CD14-positive monocyte (primary cell): Measurements from ENCODE around the gene NUMB. TPM values are rescaled to one million over a fixed set of nuclear protein-coding genes. Genes with fewer than 3 reads are reported as not detected.
A peak's percentile ranks its signal among the peaks of the same experiment; 100 is the strongest.

Experiments used
- DNase-seq, 3 donors: peaks; one replicate each; pipeline ENCODE4 v3.0.0-alpha.2; 2011 to 2022
- H2AFZ ChIP-seq: 2 replicates; pipeline ENCODE4 v1.6.0; 2012; ENCODE audit warnings: mild to moderate bottlenecking, low read depth, low read length, inconsistent platforms; ENCODE audit not compliant: insufficient read depth, poor library complexity, severe bottlenecking
- H3K27ac ChIP-seq, 2 donors: 1 replicate in 1 of 2; 2 replicates in 1 of 2; pipeline ENCODE4 v1.5.1; 2012 to 2013; ENCODE audit warnings: low read length in 2 of 2, control low read depth in 1 of 2, inconsistent platforms in 1 of 2, low read depth in 1 of 2, mild to moderate bottlenecking in 1 of 2
- H3K27me3 ChIP-seq, 2 donors: one replicate each; pipeline versions ENCODE4 v1.6.0 to v1.6.1; 2011 to 2013; ENCODE audit warnings: low read length in 2 of 2; ENCODE audit not compliant: control insufficient read depth in 2 of 2, insufficient read depth in 2 of 2
- H3K36me3 ChIP-seq, 2 donors: replicated peaks in 1 of 2; 1 replicate in 1 of 2; 2 replicates in 1 of 2; pipeline versions ENCODE4 v1.5.1 to v1.6.1; 2012 to 2013; ENCODE audit warnings: low read length in 2 of 2, control low read depth in 1 of 2, inconsistent platforms in 1 of 2, mild to moderate bottlenecking in 1 of 2; ENCODE audit not compliant: insufficient read depth in 2 of 2, control insufficient read depth in 1 of 2
- H3K4me1 ChIP-seq, 2 donors: 1 replicate in 1 of 2; 2 replicates in 1 of 2; pipeline versions ENCODE4 v1.5.1 to v1.6.1; 2012 to 2013; ENCODE audit warnings: low read length in 2 of 2, control low read depth in 1 of 2, inconsistent platforms in 1 of 2, mild to moderate bottlenecking in 1 of 2, moderate library complexity in 1 of 2; ENCODE audit not compliant: insufficient read depth in 2 of 2, control insufficient read depth in 1 of 2
- H3K4me2 ChIP-seq: replicated peaks from 2 replicates; pipeline ENCODE3; 2012; ENCODE audit warnings: low read length, moderate library complexity, mild to moderate bottlenecking; ENCODE audit not compliant: poor library complexity, severe bottlenecking; ENCODE audit errors: extremely low read depth
- H3K4me3 ChIP-seq, 3 experiments: fragments of 200-600 bp in 1 of 3; sonication (generic) in 1 of 3; replicated peaks in 1 of 3; 1 replicate in 2 of 3; 2 replicates in 1 of 3; pipeline ENCODE4 v1.5.1; 2011 to 2013; ENCODE audit warnings: low read length in 3 of 3, mild to moderate bottlenecking in 3 of 3, control low read depth in 2 of 3, low read depth in 2 of 3, inconsistent platforms in 1 of 3, moderate library complexity in 1 of 3
- H3K79me2 ChIP-seq: 2 replicates; pipeline ENCODE4 v1.6.0; 2012; ENCODE audit warnings: mild to moderate bottlenecking, control low read depth, inconsistent platforms, low read length, moderate library complexity; ENCODE audit not compliant: insufficient read depth
- H3K9ac ChIP-seq: 2 replicates; pipeline ENCODE4 v1.6.0; 2017; ENCODE audit warnings: low read length, mild to moderate bottlenecking; ENCODE audit not compliant: insufficient read depth, poor library complexity, severe bottlenecking
- H3K9me3 ChIP-seq, 2 donors: replicated peaks in 1 of 2; 1 replicate in 1 of 2; 2 replicates in 1 of 2; pipeline versions ENCODE4 v1.5.1 to v1.6.1; 2012 to 2013; ENCODE audit warnings: low read length in 2 of 2, control low read depth in 1 of 2; ENCODE audit not compliant: control insufficient read depth in 1 of 2, insufficient read depth in 1 of 2
- H4K20me1 ChIP-seq: 2 replicates; pipeline ENCODE4 v1.6.0; 2012; ENCODE audit warnings: mild to moderate bottlenecking, low read length, control low read depth, moderate library complexity; ENCODE audit not compliant: insufficient read depth
- H3K27ac Mint-ChIP-seq, 7 donors: one replicate each; pipeline ENCODE4 v1.8.0; 2020; ENCODE audit warnings: mild to moderate bottlenecking in 7 of 7, mixed read lengths in 7 of 7, moderate library complexity in 6 of 7, inconsistent platforms in 2 of 7
- H3K27me3 Mint-ChIP-seq, 3 donors: one replicate each; pipeline ENCODE4 v1.8.0; 2021 to 2022; ENCODE audit warnings: low read depth in 3 of 3, mild to moderate bottlenecking in 3 of 3, mixed read lengths in 3 of 3, moderate library complexity in 3 of 3, inconsistent platforms in 1 of 3
- H3K36me3 Mint-ChIP-seq, 2 donors: one replicate each; pipeline ENCODE4 v1.8.0; 2020; ENCODE audit warnings: mixed read lengths in 2 of 2, inconsistent platforms in 1 of 2, mild to moderate bottlenecking in 1 of 2
- H3K4me1 Mint-ChIP-seq: one replicate; pipeline ENCODE4 v1.8.0; 2020; ENCODE audit warnings: mild to moderate bottlenecking, mixed read lengths
- H3K4me3 Mint-ChIP-seq, 2 donors: one replicate each; pipeline ENCODE4 v1.8.0; 2020; ENCODE audit warnings: mild to moderate bottlenecking in 2 of 2, mixed read lengths in 2 of 2, moderate library complexity in 1 of 2
- H3K9me3 Mint-ChIP-seq, 7 donors: one replicate each; pipeline ENCODE4 v1.8.0; 2020 to 2022; ENCODE audit warnings: mixed read lengths in 7 of 7, mild to moderate bottlenecking in 6 of 7, moderate library complexity in 6 of 7, inconsistent platforms in 2 of 7
- CTCF ChIP-seq: fragments of 200-600 bp; IDR thresholded peaks from one replicate; pipeline ENCODE4 v1.8.0; 2022; ENCODE audit warnings: antibody characterized with exemption, mild to moderate bottlenecking
- WGBS: methylation state at CpG from one replicate; pipeline ENCODE4 v1.1.5; 2013; ENCODE audit warnings: missing lambda C conversion rate; ENCODE audit not compliant: insufficient coverage; 5-methylcytosine and 5-hydroxymethylcytosine counted together
- intact Hi-C, 2 donors: fragments of 100-400 bp; cut with micrococcal nuclease; formaldehyde crosslinking; loops; one replicate each; pipeline versions ENCODE4 v1.15.0 to v1.15.1; 2023
- polyA plus RNA-seq, 3 donors: library from polyadenylated mRNA; depleted of rRNA in 1 of 3; unstranded in 2 of 3; stranded (reverse) in 1 of 3; fragments of 300-500 nt in 2 of 3; fragments of >200 nt in 1 of 3; fragmentation: Illumina TruSeq in 2 of 3; gene quantifications; 1 replicate in 2 of 3; 2 replicates in 1 of 3; pipeline ENCODE4 v1.2.3, GENCODE V29; 2012 to 2021

NUMB gene
- polyA plus RNA-seq, 3 donors, result 83.4 to 223 (median 126) TPM

DNA sequence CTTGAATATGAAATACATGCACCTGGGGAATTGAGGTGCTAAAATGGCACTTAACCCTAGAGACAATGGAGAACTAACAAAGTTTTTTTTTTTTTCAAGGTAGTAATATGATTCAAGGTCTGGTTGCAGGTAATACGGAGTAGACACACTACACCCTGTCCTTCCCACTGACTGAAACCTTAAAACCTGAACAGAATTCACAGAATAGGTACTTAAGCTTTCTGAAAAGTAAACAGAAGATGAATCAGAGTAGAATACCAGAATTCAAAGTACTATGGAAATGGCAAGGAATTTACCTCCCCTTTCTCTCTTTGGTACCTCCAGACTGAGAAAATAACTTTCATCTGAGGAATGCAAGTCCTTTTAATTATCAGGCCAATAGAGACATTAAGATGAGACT lies 133.8 kb downstream of the NUMB start:
- no peak overlapping the region for H3K27ac Mint-ChIP-seq
- no peak for TF ChIP-seq CTCF

GRCh38 chr14:73323896-73324399 lies 134.4 kb downstream of the NUMB start:
- Histone ChIP-seq H3K4me2 (no peak overlapping the region), H3K9me3 (no peaks in the 10 kb centered on the region), H3K4me1 (no peaks in the 10 kb centered on the region), H2AFZ (no peak overlapping the region), H3K79me2 (peaks cover 16% of the 10 kb centered on the region), H3K4me3 (no peak overlapping the region), H3K9ac (no peak overlapping the region), H3K36me3 (peaks cover 25 to 95% of the 10 kb centered on the region in 2 donors), H3K27ac (no peak overlapping the region), H3K27me3 (no peaks in the 10 kb centered on the region), H4K20me1 (peaks cover 100% of the 10 kb centered on the region)
- H3K4me1 Mint-ChIP-seq, result no peaks in the 10 kb centered on the region
- WGBS, result no CpG with 5 or more reads among the region's 3 CpGs
- intact Hi-C loops, result no loop called here
- TF ChIP-seq CTCF, result no peak
- no peak overlapping the region for H3K4me3 Mint-ChIP-seq
- H3K27me3 Mint-ChIP-seq, result peaks cover 0 to 2% (median 0%) of the 10 kb centered on the region in 3 donors
- peak overlapping the region in 1 of 7 donors; percentile 20 for H3K27ac Mint-ChIP-seq
- H3K9me3 Mint-ChIP-seq, result no peaks in the 10 kb centered on the region
- peaks cover 46 to 52% of the 10 kb centered on the region in 2 donors for H3K36me3 Mint-ChIP-seq
- DNase-seq, result no peak

More for the DNA sequence above, 133.8 kb downstream of the NUMB start:
- no peak overlapping the region for H3K9ac ChIP-seq
- H3K27me3 ChIP-seq, result no peaks in the 10 kb centered on the region
- no peaks in the 10 kb centered on the region for H3K9me3 Mint-ChIP-seq
- H3K4me1 ChIP-seq, result no peaks in the 10 kb centered on the region
- peaks cover 16% of the 10 kb centered on the region for H3K79me2 ChIP-seq
- peaks cover 100% of the 10 kb centered on the region for H4K20me1 ChIP-seq
- peaks cover 20 to 95% of the 10 kb centered on the region in 2 donors for H3K36me3 ChIP-seq
- H3K9me3 ChIP-seq, result no peaks in the 10 kb centered on the region
- no peak overlapping the region for H3K4me2 ChIP-seq
- intact Hi-C loops, result no loop called here
- no peak overlapping the region for H3K27ac ChIP-seq
- peaks cover 0 to 2% (median 0%) of the 10 kb centered on the region in 3 donors for H3K27me3 Mint-ChIP-seq
- no peak overlapping the region for H3K4me3 Mint-ChIP-seq
- H2AFZ ChIP-seq, result no peak overlapping the region
- H3K4me3 ChIP-seq, result no peak overlapping the region
- DNase-seq, result no peak
- no peaks in the 10 kb centered on the region for H3K4me1 Mint-ChIP-seq
- WGBS, result no CpG with 5 or more reads among the region's 1 CpG
- peaks cover 44 to 46% of the 10 kb centered on the region in 2 donors for H3K36me3 Mint-ChIP-seq
